Germinal center (tissue), 1 donor: Measurements from ENCODE around the gene FBXO9.
A peak's percentile ranks its signal among the peaks of the same experiment; 100 is the strongest.

Experiments
- DNase-seq: peaks from one replicate; pipeline ENCODE4 v3.0.0; 2012; ENCODE audit warnings: mixed read lengths, low spot score

The FBXO9 gene

DNA sequence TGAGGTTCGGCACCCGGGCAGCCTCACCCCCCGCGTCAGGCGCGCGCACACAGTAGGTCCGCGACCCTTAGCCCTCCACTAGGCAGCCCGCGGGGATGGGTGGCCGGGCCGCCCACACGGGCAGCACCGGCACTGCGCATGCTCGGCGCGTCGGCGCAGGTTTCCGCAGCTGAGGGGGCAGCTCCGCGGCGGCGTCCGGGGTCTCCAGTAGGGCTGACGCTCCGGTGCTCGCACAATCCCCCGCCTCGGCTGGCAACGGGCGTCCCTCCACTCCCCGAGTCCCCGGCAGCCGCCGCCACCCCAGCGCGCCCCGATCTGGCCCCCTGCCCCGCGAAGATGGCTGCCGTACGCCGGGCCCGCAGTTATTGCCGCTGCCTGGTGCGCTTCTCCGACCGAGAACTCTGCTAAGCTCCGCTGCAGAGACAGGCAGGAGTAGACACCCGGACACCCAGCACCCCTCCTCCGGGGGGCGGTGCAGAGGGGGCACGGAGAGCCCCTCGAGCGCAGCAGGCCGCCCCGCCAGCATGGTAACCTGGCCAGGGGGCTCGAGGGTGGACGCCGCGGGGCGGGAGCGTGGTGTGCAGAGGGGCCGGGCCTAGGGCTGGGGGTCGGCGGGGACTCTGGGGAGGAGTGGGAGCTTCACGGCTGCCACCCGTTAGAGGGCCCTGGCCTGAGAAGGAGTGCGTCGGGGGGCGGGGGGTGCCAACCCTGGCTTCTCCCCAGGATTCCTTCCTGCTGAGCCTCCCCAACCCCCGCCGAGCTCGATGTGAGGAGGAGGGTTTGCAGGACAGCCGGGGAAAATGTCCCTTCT is at the start of gene FBXO9:
Gene FBXO9 (plus strand): TSS at position 139 of the 811 bp plus-strand sequence. CDS start 386 bp downstream, at position 525.
- DNase-seq: peak; percentile 85

DNA sequence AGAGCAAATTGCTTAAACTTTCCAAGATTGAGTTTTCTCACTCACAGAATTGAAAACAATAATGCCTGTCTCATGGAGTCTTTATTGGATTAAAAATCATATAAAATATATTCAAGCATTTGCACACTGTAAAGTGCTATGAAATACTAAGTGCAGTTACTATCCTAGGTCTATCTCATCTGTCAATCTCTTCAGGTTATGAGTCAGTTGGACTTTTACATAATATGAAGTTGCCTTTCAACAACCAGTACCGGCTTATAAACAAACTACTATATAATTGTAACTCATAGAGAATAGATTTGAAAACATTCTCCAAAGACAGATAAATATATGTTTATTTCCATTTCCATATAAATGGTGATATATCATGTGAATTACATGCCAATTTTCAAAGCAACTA is 49.7 kb upstream of the FBXO9 start:
- DNase-seq: no peak

- DNase-seq: no peak
These were observed 46.8 kb upstream of the FBXO9 start for GRCh38 chr6:53018446-53018845.

DNA sequence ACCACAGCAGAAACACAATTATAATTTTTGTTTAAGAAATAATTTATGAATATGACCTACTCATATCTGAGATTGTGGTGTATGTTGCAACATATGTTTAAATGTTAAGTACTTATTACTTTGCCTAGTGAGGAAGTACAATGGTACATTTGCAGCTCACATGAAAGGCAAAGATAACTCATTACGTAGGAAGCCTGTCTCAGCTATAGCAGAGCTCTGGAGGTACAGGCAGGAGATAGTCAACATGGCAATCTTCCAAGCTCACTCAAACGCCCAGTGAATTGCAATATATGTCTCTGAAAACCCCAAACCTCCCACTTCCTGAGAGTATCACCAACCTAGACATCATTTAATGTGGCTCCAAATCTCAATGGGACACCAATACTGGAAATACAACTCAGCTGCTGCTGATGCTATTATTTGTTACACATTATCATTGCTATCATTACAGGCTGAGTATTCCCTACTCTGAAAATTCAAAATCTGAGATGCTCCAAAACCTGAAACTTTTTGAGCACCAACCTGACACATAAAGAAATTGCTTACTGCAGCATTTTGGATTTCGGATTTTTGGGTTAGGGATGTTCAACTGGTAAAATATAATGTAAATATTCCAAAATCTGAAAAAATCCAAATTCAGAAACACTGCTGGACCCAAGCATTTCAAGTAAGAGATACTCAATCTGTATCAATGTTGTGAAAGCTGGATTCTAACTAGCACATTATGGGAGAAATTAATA is 45.0 kb upstream of the FBXO9 start:
- no peak for DNase-seq

DNA sequence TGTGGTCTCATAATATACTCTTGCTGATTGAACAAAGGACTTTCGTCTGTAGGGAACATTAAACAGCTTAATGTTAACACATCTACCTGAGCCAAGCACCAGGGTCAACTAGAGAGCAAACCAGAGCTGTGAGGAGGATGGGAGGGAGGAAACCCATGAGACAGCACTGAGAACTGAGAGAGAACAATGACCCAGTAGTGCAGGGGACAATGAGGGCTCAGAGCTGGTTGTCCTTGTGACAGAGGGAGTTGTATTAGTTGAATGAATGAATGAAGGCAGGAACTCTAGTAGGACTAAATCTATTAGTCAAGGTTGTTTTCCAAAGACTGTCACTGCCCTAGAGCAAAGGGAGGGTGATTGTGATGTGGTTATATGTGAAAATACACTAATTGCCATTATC is 41.9 kb upstream of the FBXO9 start:
- DNase-seq: no peak

- DNase-seq: no peak
These were observed 38.7 kb upstream of the FBXO9 start for GRCh38 chr6:53026526-53026925.

- no peak for DNase-seq
These were observed 38.0 kb upstream of the FBXO9 start for GRCh38 chr6:53027131-53027718.

GRCh38 chr6:53028467-53028866 is 36.7 kb upstream of the FBXO9 start:
- no peak for DNase-seq

GRCh38 chr6:53029257-53029656 is 35.9 kb upstream of the FBXO9 start:
- no peak for DNase-seq

- no peak for DNase-seq
These were observed 35.4 kb upstream of the FBXO9 start for GRCh38 chr6:53029761-53030160.

- DNase-seq: no peak
These were observed 33.9 kb upstream of the FBXO9 start for GRCh38 chr6:53031281-53031680.

DNA sequence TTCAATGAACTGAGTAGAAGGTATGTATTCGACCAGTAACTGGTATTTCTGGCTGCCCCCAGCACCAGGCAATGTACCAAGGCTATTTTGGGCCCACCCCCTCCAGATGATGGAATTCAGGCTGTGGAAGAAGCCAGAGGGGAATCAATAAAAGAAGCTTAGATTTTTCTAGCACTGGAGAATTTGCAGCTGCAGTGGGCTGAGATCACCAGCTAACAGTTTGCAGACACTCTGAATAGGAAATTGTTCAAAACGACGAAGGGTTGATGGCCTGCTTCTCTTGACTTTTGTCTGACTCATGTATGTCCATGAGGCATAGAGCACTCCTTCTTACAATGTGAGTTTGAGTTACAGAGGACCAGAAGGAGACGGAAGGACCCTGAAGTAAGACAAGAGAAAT is 32.4 kb upstream of the FBXO9 start:
- no peak for DNase-seq

- DNase-seq: no peak
These were observed 31.4 kb upstream of the FBXO9 start for GRCh38 chr6:53033764-53034163.

DNA sequence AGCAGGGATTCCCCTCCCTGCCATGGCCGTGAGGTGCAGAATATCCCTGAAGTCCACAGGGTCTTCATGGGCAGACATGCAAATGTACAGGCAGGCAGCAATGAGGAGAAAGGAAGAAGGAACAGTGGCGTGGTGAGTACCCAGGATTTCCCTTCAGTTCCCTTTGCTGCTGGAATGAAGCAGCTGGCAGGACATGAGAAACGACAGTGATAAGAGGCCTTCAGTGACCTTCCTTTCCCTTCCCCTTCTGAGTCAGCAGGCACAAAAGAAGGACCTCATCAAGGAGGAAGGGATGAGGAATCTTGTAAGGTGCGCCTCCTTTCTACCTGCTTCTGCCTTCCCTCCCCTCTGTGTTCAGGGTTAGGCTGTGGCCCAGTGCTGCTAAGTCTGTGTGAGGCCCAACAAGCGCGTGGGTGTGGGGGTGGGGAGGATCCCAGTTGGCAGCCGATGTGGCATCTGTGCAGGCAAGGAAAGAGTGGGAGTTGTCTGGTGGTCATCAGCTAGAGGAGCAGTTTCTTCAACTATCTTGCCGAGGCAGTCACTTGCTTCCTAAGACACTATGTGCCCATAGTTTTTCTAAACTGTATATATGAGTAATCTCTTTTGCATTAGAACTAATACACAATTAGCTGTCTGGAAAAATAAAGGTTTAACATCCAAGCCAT is 29.5 kb upstream of the FBXO9 start:
- DNase-seq: no peak

DNA sequence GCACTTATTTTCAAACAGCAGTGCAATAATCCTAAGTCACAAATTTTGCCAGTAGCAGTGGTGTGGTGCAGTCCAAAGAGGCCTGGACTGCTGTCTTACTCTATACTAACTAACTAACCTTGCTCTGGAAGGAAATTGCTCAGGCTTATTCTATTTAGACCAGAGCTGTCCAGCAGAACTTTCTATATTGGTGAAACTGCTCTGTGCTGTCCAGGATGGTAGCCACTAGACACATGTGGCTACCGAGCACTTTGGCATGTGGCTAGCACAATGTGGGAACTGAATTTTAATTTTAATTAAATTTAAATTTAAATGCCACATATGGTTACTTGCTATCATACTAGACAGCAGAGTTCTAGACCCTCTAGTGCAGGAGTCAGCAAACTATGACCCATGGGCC is 27.1 kb upstream of the FBXO9 start:
- no peak for DNase-seq

GRCh38 chr6:53038596-53038995 is 26.6 kb upstream of the FBXO9 start:
- no peak for DNase-seq

DNA sequence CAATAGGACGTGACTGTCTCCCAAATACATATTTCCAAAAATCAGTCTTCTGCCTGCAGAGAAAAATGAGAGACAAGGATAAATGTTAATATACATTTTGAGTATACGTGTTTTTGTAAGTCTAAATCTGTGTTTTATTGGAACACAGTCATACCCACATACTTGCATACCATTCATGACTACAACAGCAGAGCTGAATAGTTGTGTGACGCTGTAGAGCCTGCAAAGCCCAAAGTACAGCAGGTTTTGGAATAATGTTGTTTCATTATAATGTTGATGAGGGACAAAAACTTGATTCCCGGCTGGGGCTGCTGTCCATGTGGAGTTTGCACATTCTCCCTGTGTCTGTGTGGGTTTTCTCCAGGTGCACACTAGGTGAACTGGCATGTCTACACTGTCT is 23.8 kb upstream of the FBXO9 start:
- no peak for DNase-seq

DNA sequence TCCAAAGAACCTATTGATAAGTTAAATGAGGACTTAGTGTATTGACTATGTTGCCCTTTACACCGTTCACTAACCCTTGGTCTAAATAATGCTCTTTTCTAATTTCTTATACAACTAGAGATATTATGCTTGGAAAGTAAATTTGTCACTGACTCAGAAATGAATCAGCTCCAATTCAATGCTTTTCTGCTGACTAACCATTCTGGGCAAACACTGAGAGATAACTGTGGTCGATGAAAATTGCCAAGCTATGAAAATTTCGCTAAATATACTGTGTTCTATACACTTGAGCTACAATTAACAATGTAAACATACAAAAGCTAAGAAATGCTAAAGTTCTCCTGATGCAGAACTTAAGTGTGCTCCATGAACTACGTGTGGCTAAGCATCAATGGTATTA is 23.1 kb upstream of the FBXO9 start:
- no peak for DNase-seq

- no peak for DNase-seq
These were observed 21.6 kb upstream of the FBXO9 start for GRCh38 chr6:53043581-53043980.

GRCh38 chr6:53044071-53044470 is 21.1 kb upstream of the FBXO9 start:
- DNase-seq: no peak

DNA sequence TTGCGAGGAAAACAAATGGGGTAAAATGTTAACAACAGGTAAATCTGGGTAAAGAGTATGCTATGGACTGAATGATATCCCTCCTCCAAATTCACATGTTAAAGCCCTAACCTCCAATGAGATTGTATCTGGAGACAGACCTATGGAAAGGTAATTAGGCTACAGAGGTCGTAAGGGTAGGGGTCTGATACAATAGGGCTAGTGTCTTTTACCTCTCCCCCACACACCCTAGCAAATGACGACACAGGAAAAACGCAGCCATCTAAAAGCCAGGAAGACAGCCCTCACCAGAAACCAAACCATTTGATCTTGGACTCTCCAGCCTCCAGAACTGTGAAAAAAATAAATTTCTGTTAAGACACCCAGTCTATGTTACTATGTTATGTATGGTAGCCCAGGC is 20.6 kb upstream of the FBXO9 start:
- DNase-seq: no peak

DNA sequence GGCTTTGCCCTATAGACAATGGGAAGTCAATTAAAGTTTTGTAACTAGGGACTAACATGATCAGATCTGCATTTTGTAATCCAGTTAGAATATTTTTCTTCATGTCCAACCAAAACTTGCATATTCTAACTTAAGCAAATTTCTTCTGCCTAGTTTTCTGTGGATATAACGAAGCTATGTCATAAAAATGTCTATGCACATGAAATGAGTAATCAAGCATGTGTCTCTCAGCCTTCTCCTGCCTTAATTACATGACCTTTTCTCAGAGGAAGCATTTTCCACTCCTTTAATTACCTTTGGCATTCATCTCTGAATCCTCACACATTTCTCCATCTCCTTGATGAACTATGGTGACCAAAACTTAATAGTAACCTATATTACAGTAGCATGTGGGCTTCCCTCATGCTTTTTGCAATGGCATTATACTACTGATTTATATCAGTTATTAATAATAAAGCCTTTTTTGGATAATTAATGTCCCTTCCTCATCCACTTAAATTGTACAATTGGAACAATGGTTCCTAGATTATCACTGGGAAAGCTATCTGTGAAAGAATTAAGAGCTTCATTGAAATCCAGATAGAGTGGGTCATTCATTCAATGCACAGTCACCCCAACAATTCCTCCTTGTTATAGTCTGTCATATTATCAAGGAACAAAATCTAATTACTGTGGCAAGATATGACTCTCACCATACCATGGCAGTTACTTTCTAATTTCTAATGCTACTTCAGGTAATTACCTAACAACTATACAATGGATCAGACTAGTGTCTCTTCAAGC is 19.1 kb upstream of the FBXO9 start:
- DNase-seq: no peak
